NOMO-1 treated with DMSO at 0.1 percent for 48 hours (cell line): ENCODE results near the gene CENPA.
"Not testable (repeated sequence)": the region's sequence is repeated elsewhere in the genome, so short reads cannot be mapped to it uniquely, and the experiment has no call there.

Experiments used
- DNase-seq: peaks from one replicate; lab custom pipeline; 2025; ENCODE audit not compliant: unreplicated experiment; lab: John Stamatoyannopoulos, UW

CENPA gene

DNA sequence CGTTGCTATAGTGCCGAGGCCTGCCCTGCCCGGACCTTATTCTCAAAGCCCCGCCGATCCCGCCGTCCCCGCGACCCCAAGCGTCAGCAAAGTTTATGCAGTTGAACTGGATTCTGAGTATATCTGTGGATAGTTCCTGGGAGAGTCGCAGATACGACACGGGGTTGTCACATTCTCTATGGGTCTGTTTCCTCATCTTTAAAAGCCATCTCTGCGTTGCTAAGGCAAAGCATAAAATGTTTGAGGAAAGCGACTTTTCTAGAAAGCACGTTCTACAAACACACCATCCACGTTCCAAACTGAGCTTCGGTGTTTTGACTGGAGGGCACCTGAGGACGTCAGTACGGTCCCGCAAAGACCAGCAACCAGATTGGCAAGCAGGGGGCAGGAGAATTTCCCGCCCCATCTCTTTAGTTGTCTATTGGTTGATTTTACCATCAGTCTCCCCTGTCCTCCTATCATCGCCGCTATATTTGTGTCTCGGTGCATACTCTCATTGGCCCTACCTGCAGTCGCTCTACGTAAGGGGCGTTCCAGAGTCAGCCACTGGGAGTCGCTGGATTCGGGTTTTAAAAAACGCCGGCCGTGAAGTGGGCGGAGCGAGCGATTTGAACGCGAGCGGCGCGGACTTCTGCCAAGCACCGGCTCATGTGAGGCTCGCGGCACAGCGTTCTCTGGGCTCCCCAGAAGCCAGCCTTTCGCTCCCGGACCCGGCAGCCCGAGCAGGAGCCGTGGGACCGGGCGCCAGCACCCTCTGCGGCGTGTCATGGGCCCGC lies at the start of gene CENPA:
Gene CENPA, plus strand, starts transcription at position 626 of the 776 bp plus-strand sequence. Its CDS starts 141 bp downstream, at position 767.
- peak; percentile 99 for DNase-seq

DNA sequence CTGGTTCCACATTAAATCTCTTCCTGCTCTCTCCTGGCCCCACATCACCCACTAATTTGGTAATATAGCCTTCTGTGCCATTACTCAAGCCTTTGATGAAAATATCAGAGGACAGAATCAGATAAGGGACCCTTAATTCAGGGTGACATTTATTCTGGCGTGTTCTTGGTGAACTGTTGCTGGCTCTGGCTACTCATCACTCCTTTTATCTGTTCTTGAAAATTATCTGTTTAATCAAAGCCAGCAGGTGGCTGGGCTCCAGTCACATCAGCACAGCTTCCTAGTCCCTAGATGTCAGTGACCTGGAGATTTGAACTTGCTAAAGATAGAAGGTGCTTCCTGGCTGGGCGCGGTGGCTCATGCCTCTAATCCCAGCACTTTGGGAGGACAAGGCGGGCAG lies 48.6 kb upstream of the CENPA start:
- DNase-seq: no peak

DNA sequence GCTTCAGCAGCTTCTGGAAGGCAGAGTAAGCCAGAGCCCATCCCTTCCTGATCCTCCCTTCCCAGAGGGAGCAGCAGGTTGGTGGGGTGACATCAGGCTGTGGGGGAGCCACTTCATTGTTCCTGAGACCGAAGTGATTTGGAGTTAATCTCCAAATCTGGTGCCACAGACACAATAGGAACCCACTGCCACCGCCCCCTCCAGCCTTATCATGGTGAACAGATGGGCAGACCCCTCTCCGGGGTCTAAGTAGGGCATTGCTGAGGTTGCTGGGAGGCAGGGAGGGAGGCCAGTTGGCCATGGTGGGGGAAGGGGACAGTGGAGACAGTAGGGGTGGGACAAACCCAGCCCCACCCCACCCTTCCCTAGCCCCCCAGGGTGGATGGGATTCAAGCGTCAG lies 47.4 kb upstream of the CENPA start:
- no peak for DNase-seq

DNA sequence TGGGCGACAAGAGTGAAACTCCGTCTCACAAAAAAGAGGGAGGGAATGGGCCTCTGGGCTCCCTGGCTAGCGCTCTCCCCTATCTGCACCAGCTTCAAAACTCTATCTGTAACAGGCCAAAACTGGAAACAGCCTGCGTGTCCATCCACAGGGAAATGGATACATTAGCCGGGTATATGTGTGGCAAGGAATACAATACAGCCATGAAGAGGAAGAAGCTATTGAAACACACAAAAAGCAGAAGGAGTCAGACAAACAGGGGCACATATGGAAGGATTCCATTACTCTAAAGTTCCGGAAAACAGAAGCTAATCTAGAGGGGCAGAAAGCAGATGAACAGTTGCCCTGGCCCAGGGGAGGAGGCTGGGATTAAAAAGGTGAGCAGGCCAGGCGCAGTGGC lies 46.3 kb upstream of the CENPA start:
- no peak for DNase-seq

DNA sequence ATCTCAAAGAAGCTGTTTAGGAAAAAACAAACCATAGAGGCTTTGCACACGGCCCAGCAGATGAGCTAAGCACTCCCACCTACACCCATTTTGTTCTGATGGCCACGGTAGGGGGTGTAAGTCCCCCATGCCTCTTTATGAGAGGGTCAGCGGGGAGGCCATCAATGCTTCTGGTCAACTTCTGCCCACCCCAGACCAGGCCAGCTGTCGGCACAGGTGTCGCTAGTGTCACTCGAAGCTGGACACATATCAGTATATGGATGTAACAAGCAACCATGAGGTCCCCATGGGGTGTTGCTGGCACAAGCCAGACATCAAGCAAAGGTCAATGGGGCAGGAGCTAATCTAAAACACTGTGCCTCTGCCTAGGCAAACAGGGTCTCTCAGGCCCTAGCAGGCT lies 45.5 kb upstream of the CENPA start:
- no peak for DNase-seq

DNA sequence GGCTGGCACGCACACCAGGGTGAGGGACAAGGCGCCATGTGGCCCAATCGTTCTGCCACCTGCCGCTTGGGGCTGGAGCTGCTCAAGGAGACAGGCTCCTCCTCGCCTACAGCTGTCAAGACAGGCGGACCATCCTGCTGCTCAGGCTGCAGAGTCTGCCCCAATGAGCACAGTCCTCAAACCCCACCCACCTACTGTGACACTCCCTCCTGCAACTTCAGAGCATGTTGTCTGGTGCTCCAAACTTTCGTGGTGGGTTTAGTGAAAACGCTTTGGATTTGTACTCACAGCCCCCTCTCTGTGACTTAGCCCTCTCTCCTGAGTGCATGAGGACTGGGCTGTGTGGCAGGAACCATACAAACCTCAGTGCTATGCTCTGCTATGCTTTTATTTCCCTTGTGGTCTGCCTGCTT lies 45.0 kb upstream of the CENPA start:
- DNase-seq: no peak

DNA sequence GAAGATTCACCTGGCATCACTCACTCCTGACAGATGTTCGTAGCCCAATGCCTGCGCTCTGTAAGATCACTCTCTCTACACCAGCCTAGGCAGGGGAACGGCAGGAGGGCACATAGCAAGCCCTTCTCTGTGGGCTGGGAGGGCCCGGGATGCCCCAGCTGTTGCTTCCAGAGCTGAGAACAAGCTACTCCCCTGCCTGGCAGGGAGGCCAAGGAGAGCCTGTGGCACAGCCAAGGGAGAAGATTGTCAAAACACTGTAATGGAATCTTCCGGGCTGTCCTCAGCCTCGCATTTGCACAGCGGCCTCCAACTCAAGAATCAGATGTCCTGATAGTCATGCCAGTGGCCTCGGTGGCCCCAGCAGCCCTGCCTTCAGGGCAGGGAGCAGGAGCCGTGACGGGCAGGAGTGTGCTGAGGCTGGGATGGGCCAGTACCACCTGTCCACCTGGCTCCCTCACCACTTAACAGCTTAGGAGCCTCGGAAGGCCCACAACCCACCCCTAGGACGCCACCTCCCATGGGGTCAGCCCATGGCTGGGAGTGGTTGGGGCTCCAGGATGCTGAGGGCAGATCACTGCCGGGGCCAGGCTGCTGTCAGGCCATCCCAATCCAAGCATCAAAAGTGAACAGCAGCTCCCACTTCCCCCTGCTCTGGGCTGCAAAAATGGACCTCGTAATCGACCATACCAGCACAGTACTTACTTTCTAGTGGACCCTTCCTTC lies 43.6 kb upstream of the CENPA start:
- DNase-seq: no peak

DNA sequence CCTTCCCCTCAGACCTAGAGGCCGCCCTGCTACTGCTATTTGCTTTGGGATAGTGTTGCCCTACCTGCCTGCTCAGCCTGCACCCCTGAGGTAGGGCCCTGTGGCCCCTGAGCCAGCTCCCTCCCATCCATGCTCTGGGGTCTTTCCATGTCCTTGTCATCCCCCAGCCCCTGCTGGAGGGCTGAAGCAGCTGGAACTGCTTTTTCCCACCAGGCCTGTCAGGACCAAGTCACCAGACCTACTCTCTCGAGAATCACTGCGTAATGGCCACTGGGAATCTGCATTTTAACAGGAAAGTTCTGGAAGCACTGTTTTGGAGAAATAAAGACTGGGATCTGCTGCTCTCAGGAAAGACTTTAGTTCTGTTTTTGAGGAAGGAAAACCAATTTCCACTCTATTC lies 42.0 kb upstream of the CENPA start:
- DNase-seq: no peak

DNA sequence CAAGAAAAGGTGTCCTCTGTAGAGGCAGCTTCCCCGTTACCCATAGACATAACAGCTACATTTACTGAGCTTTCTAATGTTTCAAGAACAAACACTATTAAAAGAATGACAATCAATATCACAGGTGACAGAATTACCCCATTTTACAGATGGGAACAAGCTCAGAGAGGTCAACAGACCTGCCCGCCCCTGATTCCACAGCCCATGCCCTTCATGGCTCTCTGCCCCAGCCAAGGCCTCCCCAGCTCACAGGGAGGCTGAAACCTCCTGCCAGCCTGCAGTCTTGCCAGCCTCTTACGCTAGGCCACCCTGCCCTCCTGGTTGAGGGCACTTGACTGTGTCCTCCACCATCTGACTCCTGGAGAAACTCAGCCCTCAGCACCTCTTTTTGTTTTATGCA lies 40.9 kb upstream of the CENPA start:
- DNase-seq: no peak

DNA sequence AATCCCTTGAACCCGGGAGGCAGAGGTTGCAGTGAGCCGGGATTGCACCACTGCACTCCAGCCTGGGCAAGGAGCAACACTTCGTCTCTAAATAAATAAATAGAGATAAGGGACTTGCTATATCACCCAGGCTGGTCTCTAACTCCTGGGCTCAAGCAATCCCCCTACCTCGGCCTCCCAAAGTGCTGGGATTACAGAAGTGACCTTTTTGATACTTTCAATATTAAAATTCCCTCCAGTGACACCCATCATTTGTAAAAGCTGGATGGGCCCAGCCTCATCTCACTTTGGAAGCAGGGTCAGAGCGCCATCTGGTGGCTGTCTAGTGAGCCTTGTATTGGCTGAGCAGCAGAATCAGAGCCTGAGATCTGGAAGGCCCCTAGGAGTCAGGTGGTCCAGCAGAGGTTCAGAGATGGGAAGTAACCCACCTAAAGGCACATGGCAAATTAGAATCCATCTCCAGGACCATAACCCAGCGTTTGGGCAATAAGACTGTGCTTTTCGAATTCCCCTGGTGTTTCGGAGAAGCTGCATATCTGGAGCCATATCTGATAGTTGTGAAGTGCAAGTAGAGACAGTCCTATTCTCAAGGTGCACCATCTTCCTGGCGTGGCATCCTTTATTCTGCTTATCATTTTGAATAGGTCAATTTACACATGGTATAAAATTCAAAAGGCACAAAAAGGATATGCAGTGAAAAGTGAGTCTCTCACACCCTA lies 40.1 kb upstream of the CENPA start:
- peak; percentile 58 for DNase-seq

DNA sequence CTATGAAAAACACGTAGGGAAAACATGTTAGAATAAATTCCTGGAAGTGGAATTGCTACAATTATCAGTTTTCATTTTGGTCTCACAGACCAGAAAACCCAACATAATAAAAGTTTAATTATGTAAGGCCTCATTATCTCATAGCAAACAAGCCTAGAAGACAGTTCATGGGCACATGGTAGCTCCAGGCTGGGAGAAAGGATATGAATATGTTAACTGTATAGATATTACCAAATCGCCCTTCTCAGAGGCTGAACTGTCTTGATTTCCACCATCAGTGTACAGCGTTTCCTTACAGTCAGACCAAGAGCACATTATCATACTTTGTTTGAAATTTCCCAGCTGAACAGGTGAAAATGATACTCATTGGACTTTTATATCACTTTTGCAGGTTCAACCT lies 38.9 kb upstream of the CENPA start:
- DNase-seq: no peak

DNA sequence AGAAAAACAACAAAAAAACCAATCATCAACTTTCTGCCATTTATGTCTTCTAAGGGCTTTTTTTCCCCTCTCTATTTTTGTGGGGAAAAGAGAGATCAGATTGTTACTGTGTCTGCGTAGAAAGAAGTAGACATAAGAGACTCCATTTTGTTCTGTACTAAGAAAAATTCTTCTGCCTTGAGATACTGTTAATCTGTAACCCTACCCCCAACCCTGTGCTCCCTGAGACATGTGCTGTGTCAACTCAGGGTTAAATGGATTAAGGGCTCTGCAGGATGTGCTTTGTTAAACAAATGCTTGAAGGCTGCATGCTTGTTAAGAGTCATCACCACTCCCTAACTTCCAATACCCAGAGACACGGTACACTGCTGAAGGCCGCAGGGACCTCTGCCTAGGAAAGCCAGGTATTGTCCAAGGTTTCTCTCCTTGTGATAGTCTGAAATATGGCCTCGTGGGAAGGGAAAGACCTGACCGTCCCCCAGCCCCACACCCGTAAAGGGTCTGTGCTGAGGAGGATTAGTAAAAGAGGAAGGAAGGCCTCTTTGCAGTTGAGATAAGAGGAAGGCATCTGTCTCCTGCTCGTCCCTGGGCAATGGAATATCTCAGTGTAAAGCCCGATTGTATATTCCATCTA lies 36.0 kb upstream of the CENPA start:
- DNase-seq: not testable (repeated sequence)

DNA sequence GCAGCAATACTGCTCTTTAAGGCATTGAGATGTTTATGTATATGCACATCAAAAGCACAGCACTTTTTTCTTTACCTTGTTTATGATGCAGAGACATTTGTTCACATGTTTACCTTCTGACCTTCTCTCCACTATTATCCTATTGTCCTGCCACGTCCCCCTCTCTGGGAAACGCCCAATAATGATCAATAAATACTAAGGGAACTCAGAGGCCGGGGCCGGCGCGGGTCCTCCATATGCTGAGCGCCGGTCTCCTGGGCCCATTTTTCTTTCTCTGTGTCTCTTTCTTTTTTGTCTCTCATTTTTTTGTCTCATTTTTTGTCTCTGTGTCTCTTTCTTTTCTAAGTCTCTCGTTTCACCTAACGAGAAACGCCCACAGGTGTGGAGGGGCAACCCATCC lies 35.4 kb upstream of the CENPA start:
- DNase-seq: not testable (repeated sequence)

DNA sequence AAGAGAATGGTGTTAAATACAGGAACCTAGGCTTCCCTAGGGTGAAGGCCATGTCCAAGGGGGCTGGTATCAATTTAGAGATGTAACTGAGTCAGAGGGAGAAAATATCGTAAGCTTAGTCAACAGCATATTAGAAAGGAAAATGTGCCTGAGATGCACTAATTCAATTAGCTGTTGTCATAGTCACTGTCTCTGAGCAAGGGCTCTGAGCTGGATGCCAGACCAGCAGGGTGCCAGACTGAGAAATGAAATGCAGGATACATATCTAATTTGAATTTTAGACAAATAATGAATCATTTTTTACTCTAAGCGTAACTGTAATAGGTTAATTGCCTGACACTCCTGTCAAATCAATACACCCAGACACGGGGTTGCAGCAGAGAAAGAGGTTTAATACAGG lies 33.2 kb upstream of the CENPA start:
- DNase-seq: no peak

DNA sequence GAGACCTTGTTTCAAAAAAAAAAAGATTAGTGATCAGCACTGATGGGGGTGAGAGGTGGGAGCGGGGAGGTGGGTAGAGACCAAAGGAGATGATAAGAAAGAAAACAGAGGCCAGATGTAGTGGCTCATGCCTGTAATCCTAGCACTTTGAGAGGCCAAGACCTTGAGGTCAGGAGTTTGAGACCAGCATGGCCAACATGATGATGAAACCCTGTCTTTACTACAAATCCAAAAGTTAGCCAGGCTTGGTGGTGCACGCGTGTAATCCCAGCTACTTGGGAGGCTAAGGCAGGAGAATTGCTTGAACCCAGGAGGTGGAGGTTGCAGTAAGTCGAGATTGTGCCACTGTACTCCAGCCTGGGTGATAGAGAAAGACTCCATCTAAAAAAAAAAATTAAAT lies 31.3 kb upstream of the CENPA start:
- DNase-seq: no peak

DNA sequence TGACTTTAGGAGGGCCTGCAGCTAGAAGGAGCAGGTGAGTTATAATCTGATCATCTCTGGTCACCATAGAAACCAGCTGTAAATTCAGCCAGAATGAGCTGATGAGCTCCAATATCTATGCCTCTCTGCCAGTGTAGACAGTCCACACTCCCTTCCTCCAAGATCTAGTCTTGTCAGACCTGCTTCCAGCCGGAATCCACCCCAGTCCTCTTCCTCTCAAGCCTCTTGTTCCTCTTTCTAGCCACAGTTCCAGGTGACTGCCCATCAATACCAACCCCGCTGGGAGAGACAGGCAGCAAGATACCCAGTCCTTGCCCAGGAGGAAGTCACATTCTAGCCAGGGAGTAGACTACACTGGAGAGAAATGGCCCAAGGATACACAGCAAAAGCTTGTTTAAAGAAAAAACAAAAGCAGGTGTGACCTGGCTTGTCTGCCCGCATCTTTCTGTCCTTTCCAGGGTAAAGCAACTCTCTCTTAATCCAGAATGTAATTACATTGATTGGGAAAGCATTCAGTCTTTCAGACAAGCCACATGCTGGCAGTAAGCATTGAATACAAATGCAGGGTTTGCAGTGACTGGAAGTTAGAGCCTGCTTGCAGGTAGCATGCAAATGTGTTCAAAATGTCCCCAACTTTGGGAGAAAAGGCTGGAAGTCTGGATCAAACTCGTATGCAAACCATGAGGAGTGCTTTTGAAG lies 30.7 kb upstream of the CENPA start:
- DNase-seq: no peak

DNA sequence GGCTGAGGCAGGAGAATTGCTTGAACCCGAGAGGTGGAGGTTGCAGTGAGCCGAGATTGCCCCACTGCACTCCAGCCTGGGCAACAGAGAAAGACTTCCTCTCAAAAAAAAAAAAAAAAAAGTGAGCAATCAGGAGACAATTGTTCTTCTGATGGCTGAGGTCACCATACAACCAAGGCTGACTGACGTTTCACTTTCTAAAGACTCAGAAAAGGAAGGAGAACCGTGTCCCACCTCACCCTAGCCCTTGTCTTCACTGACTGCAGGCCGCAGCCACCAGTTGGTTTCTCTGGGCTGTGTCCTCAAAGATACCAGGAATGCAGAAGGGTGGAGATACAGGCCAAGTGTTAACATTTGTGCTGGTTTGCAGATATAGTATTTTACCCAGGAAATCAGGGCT lies 29.5 kb upstream of the CENPA start:
- DNase-seq: no peak

DNA sequence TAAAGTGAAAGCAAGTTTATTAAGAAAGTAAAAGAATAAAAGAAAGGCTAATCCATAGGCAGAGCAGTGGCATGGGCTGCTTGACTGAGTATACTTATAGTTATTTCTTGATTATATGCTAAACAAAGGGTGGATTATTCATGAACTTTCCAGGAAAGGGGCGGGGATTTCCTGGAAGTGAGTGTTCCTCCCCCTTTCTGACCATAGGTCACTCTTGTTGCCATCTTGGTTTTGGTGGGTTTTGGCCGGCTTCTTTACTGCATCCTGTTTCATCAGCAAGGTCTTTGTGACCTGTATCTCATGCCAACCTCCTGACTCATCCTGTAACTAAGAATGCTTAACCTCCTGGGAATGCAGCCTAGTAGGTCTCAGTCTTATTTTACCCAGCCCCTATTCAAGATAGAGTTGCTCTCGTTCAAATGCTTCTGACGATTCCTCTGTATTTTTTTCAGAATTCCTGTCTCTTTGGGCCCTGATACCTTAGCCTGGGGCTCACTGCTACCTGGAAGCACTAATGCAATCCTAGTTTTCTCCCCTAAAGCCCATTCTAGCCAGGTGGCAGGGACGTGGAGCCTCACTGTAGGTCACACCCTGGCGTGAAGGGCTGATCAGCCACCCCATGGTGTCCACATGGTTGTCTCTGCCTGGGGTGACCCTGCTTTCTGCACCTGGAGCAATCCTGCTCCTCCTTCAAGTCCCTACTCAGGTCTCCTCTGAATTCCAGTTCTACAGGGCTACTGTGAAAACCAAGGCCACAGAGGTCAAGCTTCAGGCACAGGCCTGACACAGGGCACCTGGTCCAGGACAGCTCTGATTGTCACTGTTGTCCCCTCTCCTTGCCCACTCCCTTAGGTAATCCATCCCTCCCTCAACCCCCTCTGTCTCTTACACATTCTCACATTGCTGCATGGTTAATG lies 27.7 kb upstream of the CENPA start:
- DNase-seq: no peak

DNA sequence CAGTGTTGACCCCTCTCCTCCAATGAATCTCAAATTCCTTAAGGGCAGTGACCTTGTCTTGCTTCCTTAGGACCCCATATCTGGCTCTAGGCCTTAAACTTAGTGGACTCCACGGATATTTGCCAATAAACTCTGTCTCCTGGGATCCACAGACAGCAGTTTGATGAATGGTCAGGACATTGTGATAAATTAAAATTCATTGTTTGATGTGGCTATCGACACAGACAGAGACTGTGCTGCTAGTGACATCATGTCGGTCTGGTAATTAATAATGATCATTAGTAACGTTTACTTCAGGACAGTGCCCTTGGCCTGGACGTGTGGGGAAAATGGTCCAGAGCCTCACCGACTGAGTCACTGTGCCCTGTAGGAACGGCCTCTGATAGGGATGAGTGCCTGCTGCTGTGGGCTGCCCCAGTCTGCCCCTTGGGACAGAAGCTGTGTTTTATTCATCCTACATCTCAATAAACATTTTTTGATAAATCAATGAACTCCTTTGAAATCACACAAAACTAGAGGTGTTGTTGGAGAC lies 27.0 kb upstream of the CENPA start:
- DNase-seq: no peak

DNA sequence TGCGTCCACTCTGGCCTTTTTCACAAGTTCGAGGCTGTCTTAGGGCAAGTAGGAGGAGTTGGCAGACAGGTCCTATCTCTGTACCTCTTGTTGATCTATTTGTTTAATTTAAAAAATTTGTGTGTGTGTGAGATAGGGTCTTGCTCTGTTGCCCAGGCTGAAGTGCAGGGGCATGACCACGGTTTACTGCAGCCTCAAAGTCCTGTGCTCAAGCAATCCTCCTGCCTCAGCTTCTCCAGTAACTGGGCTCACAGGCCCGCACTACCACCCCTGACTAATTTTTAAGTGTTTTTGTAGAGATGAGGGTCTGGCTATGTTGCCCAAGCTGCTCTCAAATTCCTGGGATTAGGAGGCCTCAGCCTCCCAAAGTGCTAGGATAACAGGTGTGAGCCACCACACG lies 26.0 kb upstream of the CENPA start:
- no peak for DNase-seq
